ENCODE results near the gene MEIOSIN. TPM values are rescaled to one million over a fixed set of nuclear protein-coding genes. Genes with fewer than 3 reads are reported as not detected.

Gene MEIOSIN
- total and polyA plus RNA-seq, 4 donors: not detected

GRCh38 chr19:45758921-45759320, 25.7 kb downstream of the MEIOSIN start:
- H3K36me3 ChIP-seq (ENCODE audit: control insufficient read depth in 1 of 2, insufficient read depth in 2 of 2, low read length in 1 of 2): no peaks in the 10 kb centered on the region
- no peak overlapping the region for H3K27ac ChIP-seq (ENCODE audit: low read depth in 1 of 2, low read length in 2 of 2)
- no peaks in the 10 kb centered on the region for H3K9me3 ChIP-seq (ENCODE audit: control insufficient read depth, low read length)
- H3K4me1 ChIP-seq (ENCODE audit: control insufficient read depth in 1 of 2, insufficient read depth in 2 of 2, low read length in 2 of 2): no peaks in the 10 kb centered on the region
- intact Hi-C loops (cut with DNase I): no loop called here
- H3K4me3 ChIP-seq (ENCODE audit: low read length in 2 of 2): no peak overlapping the region
- ATAC-seq (ENCODE audit: low FRiP score) (no peak), DNase-seq (no peak)
- 83 to 88% methylated on average over 9 of the region's 9 CpGs for WGBS, 2 donors
- H3K27me3 ChIP-seq (ENCODE audit: control insufficient read depth in 1 of 2, insufficient read depth in 2 of 2, low read length in 1 of 2): no peaks in the 10 kb centered on the region

GRCh38 chr19:45761714-45762113, 28.5 kb downstream of the MEIOSIN start:
- no peaks in the 10 kb centered on the region for H3K27me3 ChIP-seq (ENCODE audit: control insufficient read depth in 1 of 2, insufficient read depth in 2 of 2, low read length in 1 of 2)
- no peak for DNase-seq
- WGBS, 2 donors: 88 to 91% methylated on average over 15 to 17 of the region's 17 CpGs
- intact Hi-C loops (cut with DNase I): no loop called here
- H3K27ac ChIP-seq (ENCODE audit: low read depth in 1 of 2, low read length in 2 of 2): no peak overlapping the region
- ATAC-seq (ENCODE audit: low FRiP score): no peak
- no peaks in the 10 kb centered on the region for H3K9me3 ChIP-seq (ENCODE audit: control insufficient read depth, low read length)
- no peaks in the 10 kb centered on the region for H3K36me3 ChIP-seq (ENCODE audit: control insufficient read depth in 1 of 2, insufficient read depth in 2 of 2, low read length in 1 of 2)
- no peaks in the 10 kb centered on the region for H3K4me1 ChIP-seq (ENCODE audit: control insufficient read depth in 1 of 2, insufficient read depth in 2 of 2, low read length in 2 of 2)
- H3K4me3 ChIP-seq (ENCODE audit: low read length in 2 of 2): no peak overlapping the region

- WGBS, 2 donors: 91 to 94% methylated on average over 15 of the region's 15 CpGs
- H3K9me3 ChIP-seq (ENCODE audit: control insufficient read depth, low read length): no peaks in the 10 kb centered on the region
- no peak for DNase-seq
- H3K27me3 ChIP-seq (ENCODE audit: control insufficient read depth in 1 of 2, insufficient read depth in 2 of 2, low read length in 1 of 2): no peaks in the 10 kb centered on the region
- H3K27ac ChIP-seq (ENCODE audit: low read depth in 1 of 2, low read length in 2 of 2): no peak overlapping the region
- no peaks in the 10 kb centered on the region for H3K4me1 ChIP-seq (ENCODE audit: control insufficient read depth in 1 of 2, insufficient read depth in 2 of 2, low read length in 2 of 2)
- no peaks in the 10 kb centered on the region for H3K36me3 ChIP-seq (ENCODE audit: control insufficient read depth in 1 of 2, insufficient read depth in 2 of 2, low read length in 1 of 2)
- intact Hi-C loops (cut with DNase I): no loop called here
- ATAC-seq (ENCODE audit: low FRiP score): no peak
- no peak overlapping the region for H3K4me3 ChIP-seq (ENCODE audit: low read length in 2 of 2)
Observed at GRCh38 chr19:45762870-45763631, 29.8 kb downstream of the MEIOSIN start.

- Histone ChIP-seq H3K27ac (ENCODE audit: low read depth in 1 of 2, low read length in 2 of 2) (no peak overlapping the region), H3K9me3 (ENCODE audit: control insufficient read depth, low read length) (no peaks in the 10 kb centered on the region), H3K4me3 (ENCODE audit: low read length in 2 of 2) (no peak overlapping the region), H3K27me3 (ENCODE audit: control insufficient read depth in 1 of 2, insufficient read depth in 2 of 2, low read length in 1 of 2) (no peaks in the 10 kb centered on the region), H3K4me1 (ENCODE audit: control insufficient read depth in 1 of 2, insufficient read depth in 2 of 2, low read length in 2 of 2) (no peaks in the 10 kb centered on the region), H3K36me3 (ENCODE audit: control insufficient read depth in 1 of 2, insufficient read depth in 2 of 2, low read length in 1 of 2) (no peaks in the 10 kb centered on the region)
- WGBS, 2 donors: 22 to 27% methylated on average over 27 of the region's 27 CpGs
- DNase-seq (peak in 1 of 2 donors; percentile 58), ATAC-seq (ENCODE audit: low FRiP score) (no peak)
- intact Hi-C loops (cut with DNase I): no loop called here
Observed at GRCh38 chr19:45763691-45764294, 30.6 kb downstream of the MEIOSIN start.

- ATAC-seq (ENCODE audit: low FRiP score): no peak
- Histone ChIP-seq H3K27me3 (ENCODE audit: control insufficient read depth in 1 of 2, insufficient read depth in 2 of 2, low read length in 1 of 2) (no peaks in the 10 kb centered on the region), H3K4me1 (ENCODE audit: control insufficient read depth in 1 of 2, insufficient read depth in 2 of 2, low read length in 2 of 2) (no peaks in the 10 kb centered on the region), H3K9me3 (ENCODE audit: control insufficient read depth, low read length) (no peaks in the 10 kb centered on the region), H3K4me3 (ENCODE audit: low read length in 2 of 2) (no peak overlapping the region), H3K27ac (ENCODE audit: low read depth in 1 of 2, low read length in 2 of 2) (peak overlapping the region; percentile 24 to 72), H3K36me3 (ENCODE audit: control insufficient read depth in 1 of 2, insufficient read depth in 2 of 2, low read length in 1 of 2) (no peaks in the 10 kb centered on the region)
- no peak for DNase-seq
- 27 to 31% methylated on average over 6 of the region's 6 CpGs for WGBS, 2 donors
- intact Hi-C loops (cut with DNase I): no loop called here
Observed at GRCh38 chr19:45764475-45764874, 31.2 kb downstream of the MEIOSIN start.

- 25 to 29% methylated on average over 20 to 21 of the region's 21 CpGs for WGBS, 2 donors
- DNase-seq (peak in 1 of 2 donors; percentile 64), ATAC-seq (ENCODE audit: low FRiP score) (no peak)
- no peaks in the 10 kb centered on the region for H3K9me3 ChIP-seq (ENCODE audit: control insufficient read depth, low read length)
- H3K4me3 ChIP-seq (ENCODE audit: low read length in 2 of 2): no peak overlapping the region
- H3K27ac ChIP-seq (ENCODE audit: low read depth in 1 of 2, low read length in 2 of 2): peak overlapping the region; percentile 17 to 72
- no peaks in the 10 kb centered on the region for H3K4me1 ChIP-seq (ENCODE audit: control insufficient read depth in 1 of 2, insufficient read depth in 2 of 2, low read length in 2 of 2)
- H3K27me3 ChIP-seq (ENCODE audit: control insufficient read depth in 1 of 2, insufficient read depth in 2 of 2, low read length in 1 of 2): no peaks in the 10 kb centered on the region
- H3K36me3 ChIP-seq (ENCODE audit: control insufficient read depth in 1 of 2, insufficient read depth in 2 of 2, low read length in 1 of 2): no peaks in the 10 kb centered on the region
- intact Hi-C loops (cut with DNase I): loop anchor here (5.0 kb wide), 3 partner anchors 33 to 73 kb away; partner anchors contain the start of genes FBXO46 (in 2 of the 2), MEIOSIN (in 2 of the 2), QPCTL (in 1 of the 2) and SNRPD2 (in 1 of the 2)
Observed at GRCh38 chr19:45764945-45765701, 31.9 kb downstream of the MEIOSIN start.

GRCh38 chr19:45765702-45766295, 32.6 kb downstream of the MEIOSIN start:
- Histone ChIP-seq H3K4me3 (ENCODE audit: low read length in 2 of 2) (no peak overlapping the region), H3K4me1 (ENCODE audit: control insufficient read depth in 1 of 2, insufficient read depth in 2 of 2, low read length in 2 of 2) (no peaks in the 10 kb centered on the region), H3K9me3 (ENCODE audit: control insufficient read depth, low read length) (no peaks in the 10 kb centered on the region), H3K27me3 (ENCODE audit: control insufficient read depth in 1 of 2, insufficient read depth in 2 of 2, low read length in 1 of 2) (no peaks in the 10 kb centered on the region), H3K27ac (ENCODE audit: low read depth in 1 of 2, low read length in 2 of 2) (peak overlapping the region; percentile 24 to 88), H3K36me3 (ENCODE audit: control insufficient read depth in 1 of 2, insufficient read depth in 2 of 2, low read length in 1 of 2) (no peaks in the 10 kb centered on the region)
- 51 to 52% methylated on average over 21 to 23 of the region's 23 CpGs for WGBS, 2 donors
- DNase-seq (peak in 1 of 2 donors; percentile 58), ATAC-seq (ENCODE audit: low FRiP score) (no peak)
- intact Hi-C loops (cut with DNase I): loop anchor here (5.0 kb wide), 3 partner anchors 33 to 73 kb away; partner anchors contain the start of genes FBXO46 (in 2 of the 2), MEIOSIN (in 2 of the 2), QPCTL (in 1 of the 2) and SNRPD2 (in 1 of the 2)

GRCh38 chr19:45766296-45766868, 33.1 kb downstream of the MEIOSIN start:
- Histone ChIP-seq H3K36me3 (ENCODE audit: control insufficient read depth in 1 of 2, insufficient read depth in 2 of 2, low read length in 1 of 2) (no peaks in the 10 kb centered on the region), H3K9me3 (ENCODE audit: control insufficient read depth, low read length) (no peaks in the 10 kb centered on the region), H3K27me3 (ENCODE audit: control insufficient read depth in 1 of 2, insufficient read depth in 2 of 2, low read length in 1 of 2) (no peaks in the 10 kb centered on the region), H3K4me3 (ENCODE audit: low read length in 2 of 2) (peak overlapping the region; percentile 29 to 79), H3K27ac (ENCODE audit: low read depth in 1 of 2, low read length in 2 of 2) (peak overlapping the region; percentile 23 to 88), H3K4me1 (ENCODE audit: control insufficient read depth in 1 of 2, insufficient read depth in 2 of 2, low read length in 2 of 2) (no peaks in the 10 kb centered on the region)
- intact Hi-C loops (cut with DNase I): loop anchor here (5.0 kb wide), 3 partner anchors 34 to 74 kb away; partner anchors contain the start of genes FBXO46 (in 2 of the 2), MEIOSIN (in 2 of the 2), QPCTL (in 1 of the 2) and SNRPD2 (in 1 of the 2)
- no peak for ATAC-seq (ENCODE audit: low FRiP score)
- DNase-seq: peak in 1 of 2 donors; percentile 56
- 34 to 40% methylated on average over 13 to 17 of the region's 17 CpGs for WGBS, 2 donors

Data from aorta (tissue), 5 donors.